SK-N-SH (cell line): ENCODE data around the gene ZNF366. TPM values are rescaled to one million over a fixed set of nuclear protein-coding genes. Genes with fewer than 3 reads are reported as not detected.

Experiments
- CTCF ChIA-PET: fragments of 300-600, 350-600 bp; formaldehyde crosslinking; extraction: SDS; loops from one replicate; lab custom pipeline; 2021; lab: Yijun Ruan, JAX
- POLR2A ChIA-PET: fragments of 350-600 bp; sonication (Branson Sonifier 250); formaldehyde crosslinking; extraction: SDS; loops from one replicate; lab custom pipeline; 2020; ENCODE audit warnings: antibody characterized with exemption, inconsistent platforms; lab: Yijun Ruan, JAX
- DNase-seq: peaks from one replicate; pipeline ENCODE4 v3.0.0; 2012
- H2AFZ ChIP-seq: fragments of 200-600 bp; sonication (generic); 2 replicates; pipeline ENCODE4 v1.8.1; 2016; ENCODE audit warnings: antibody characterized with exemption, mild to moderate bottlenecking, low read depth
- H3F3A ChIP-seq: fragments of 200-600 bp; sonication (generic); replicated peaks from 2 replicates; pipeline ENCODE3; 2016; ENCODE audit warnings: antibody characterized with exemption, mild to moderate bottlenecking; ENCODE audit not compliant: insufficient read depth
- H3K27ac ChIP-seq, 2 experiments: fragments of 200-500 bp in 1 of 2; fragments of 200-600 bp in 1 of 2; sonication (Bioruptor generic) in 1 of 2; sonication (generic), shearing (Covaris generic) in 1 of 2; 2 replicates each; pipeline versions ENCODE4 v1.5.1 to v1.6.1; 2014 to 2016; ENCODE audit warnings: low read depth in 2 of 2, inconsistent platforms in 1 of 2, low read length in 1 of 2, mild to moderate bottlenecking in 1 of 2, mixed read lengths in 1 of 2
- H3K27me3 ChIP-seq: fragments of 200-600 bp; sonication (generic), shearing (Covaris generic); 2 replicates; pipeline ENCODE4 v1.6.1; 2016; ENCODE audit warnings: mixed run types; ENCODE audit not compliant: insufficient read depth
- H3K36me3 ChIP-seq, 2 experiments: fragments of 200-500 bp in 1 of 2; fragments of 200-600 bp in 1 of 2; sonication (Bioruptor generic) in 1 of 2; sonication (generic) in 1 of 2; replicated peaks in 1 of 2; 2 replicates each; pipeline versions ENCODE3 to v1.5.1; 2014 to 2016; ENCODE audit warnings: low read length in 1 of 2, mild to moderate bottlenecking in 1 of 2; ENCODE audit not compliant: insufficient read depth in 2 of 2, control insufficient read depth in 1 of 2
- H3K4me1 ChIP-seq, 2 experiments: fragments of 200-500 bp in 1 of 2; fragments of 200-600 bp in 1 of 2; sonication (Bioruptor generic) in 1 of 2; sonication (generic), shearing (Covaris generic) in 1 of 2; 2 replicates each; pipeline versions ENCODE4 v1.5.1 to v1.6.1; 2014 to 2016; ENCODE audit warnings: low read depth in 1 of 2, low read length in 1 of 2, mixed run types in 1 of 2; ENCODE audit not compliant: insufficient read depth in 2 of 2, control insufficient read depth in 1 of 2
- H3K4me2 ChIP-seq: fragments of 200-600 bp; sonication (generic), shearing (Covaris generic); 2 replicates; pipeline ENCODE4 v1.6.1; 2017; ENCODE audit warnings: mixed run types
- H3K4me3 ChIP-seq, 2 experiments: fragments of 200-500 bp in 1 of 2; fragments of 200-600 bp in 1 of 2; sonication (Bioruptor generic) in 1 of 2; sonication (generic), shearing (Covaris generic) in 1 of 2; 2 replicates each; pipeline versions ENCODE4 v1.5.1 to v1.8.1; 2014 to 2016; ENCODE audit warnings: low read depth in 2 of 2, inconsistent platforms in 1 of 2, low read length in 1 of 2, mild to moderate bottlenecking in 1 of 2, mixed read lengths in 1 of 2, moderate library complexity in 1 of 2
- H3K79me2 ChIP-seq: fragments of 200-600 bp; sonication (generic); 2 replicates; pipeline ENCODE4 v1.8.1; 2017; ENCODE audit warnings: mild to moderate bottlenecking; ENCODE audit not compliant: insufficient read depth
- H3K9ac ChIP-seq: fragments of 200-600 bp; sonication (generic); 2 replicates; pipeline ENCODE4 v1.6.1; 2017; ENCODE audit warnings: mixed run types
- H3K9me2 ChIP-seq: fragments of 200-600 bp; sonication (generic); 2 replicates; pipeline ENCODE4 v1.6.1; 2017; ENCODE audit warnings: mixed run types
- H3K9me3 ChIP-seq: fragments of 200-600 bp; sonication (generic); 2 replicates; pipeline ENCODE4 v1.6.1; 2017; ENCODE audit warnings: mixed run types, mild to moderate bottlenecking, moderate library complexity
- H4K20me1 ChIP-seq: fragments of 200-600 bp; sonication (generic); 2 replicates; pipeline ENCODE4 v1.6.1; 2017; ENCODE audit warnings: mild to moderate bottlenecking, mixed run types; ENCODE audit not compliant: insufficient read depth
- EZH2phosphoT487 ChIP-seq: fragments of 200-600 bp; sonication (generic); IDR thresholded peaks from 2 replicates; pipeline ENCODE4 v1.6.1; 2017; ENCODE audit warnings: low read depth, mixed run types, mild to moderate bottlenecking, antibody characterized with exemption, moderate library complexity, borderline replicate concordance
- FOSL2 ChIP-seq: IDR thresholded peaks from 2 replicates; pipeline ENCODE4 v1.4.0; 2012; ENCODE audit warnings: low read depth, mild to moderate bottlenecking, moderate library complexity, borderline replicate concordance
- FOXJ3 ChIP-seq: sonication (generic); formaldehyde crosslinking; IDR thresholded peaks from 2 replicates; pipeline ENCODE4 v1.5.1; 2020; ENCODE audit warnings: mild to moderate bottlenecking, missing genetic modification reagents
- FOXM1 ChIP-seq: IDR thresholded peaks from 2 replicates; pipeline ENCODE4 v1.4.0; 2012; ENCODE audit warnings: low read depth, mild to moderate bottlenecking
- GABPA ChIP-seq: IDR thresholded peaks from 2 replicates; pipeline ENCODE4 v1.4.0; 2012; ENCODE audit warnings: low read depth, mild to moderate bottlenecking
- GATA2 ChIP-seq: sonication (generic); formaldehyde crosslinking; IDR thresholded peaks from 2 replicates; pipeline ENCODE4 v1.5.0; 2020; ENCODE audit warnings: mild to moderate bottlenecking, missing genetic modification reagents
- IRF3 ChIP-seq: fragments of 150-350 bp; IDR thresholded peaks from 2 replicates; pipeline ENCODE4 v1.6.1; 2016; ENCODE audit warnings: mild to moderate bottlenecking, low read depth, low read length
- JUND ChIP-seq: IDR thresholded peaks from 2 replicates; pipeline ENCODE4 v1.4.0; 2012
- MXI1 ChIP-seq: IDR thresholded peaks from 2 replicates; pipeline ENCODE4 v1.6.1; 2012; ENCODE audit warnings: mild to moderate bottlenecking, low read depth, low read length, improper control_type of control experiment
- NFIC ChIP-seq: IDR thresholded peaks from 2 replicates; pipeline ENCODE4 v1.4.0; 2012; ENCODE audit warnings: borderline replicate concordance
- NRF1 ChIP-seq: IDR thresholded peaks from 2 replicates; pipeline ENCODE4 v1.6.1; 2012; ENCODE audit warnings: low read depth, mild to moderate bottlenecking, low read length
- RAD21 ChIP-seq: IDR thresholded peaks from 2 replicates; pipeline ENCODE4 v1.6.1; 2012; ENCODE audit warnings: mild to moderate bottlenecking, low read length
- RCOR1 ChIP-seq: fragments of 150-350 bp; IDR thresholded peaks from 2 replicates; pipeline ENCODE4 v1.6.1; 2017; ENCODE audit warnings: antibody characterized with exemption, low read length
- SMC3 ChIP-seq: IDR thresholded peaks from 2 replicates; pipeline ENCODE4 v1.6.1; 2012; ENCODE audit warnings: low read depth, low read length, improper control_type of control experiment
- TCF12 ChIP-seq: IDR thresholded peaks from 2 replicates; pipeline ENCODE4 v1.4.0; 2012
- TEAD4 ChIP-seq: IDR thresholded peaks from 2 replicates; pipeline ENCODE4 v1.4.0; 2012; ENCODE audit warnings: mild to moderate bottlenecking, borderline replicate concordance; ENCODE audit not compliant: insufficient read depth
- USF2 ChIP-seq: fragments of 150-350 bp; IDR thresholded peaks from 2 replicates; pipeline ENCODE4 v1.6.1; 2017; ENCODE audit warnings: antibody characterized with exemption, low read length, low read depth, borderline replicate concordance
- WGBS: methylation state at CpG from one replicate; pipeline ENCODE4 v1.1.6; 2017; ENCODE audit warnings: low lambda C conversion rate; 5-methylcytosine and 5-hydroxymethylcytosine counted together
- polyA plus RNA-seq, 3 experiments: library from polyadenylated mRNA; depleted of rRNA; stranded (reverse); fragments of >200 nt; gene quantifications; 2 replicates each; pipeline ENCODE4 v1.2.3, GENCODE V29; 2012
- TF ChIP-seq, protein P1 (sequence below): fragments of 200-600 bp; sonication (generic); IDR thresholded peaks from 2 replicates; pipeline ENCODE4 v1.6.1; 2017; ENCODE audit warnings: antibody characterized with exemption, mild to moderate bottlenecking, moderate library complexity
- TF ChIP-seq, protein P2 (sequence below): IDR thresholded peaks from 2 replicates; pipeline ENCODE4 v1.4.0; 2012; ENCODE audit warnings: low read depth, borderline replicate concordance

ZNF366 gene
- polyA plus RNA-seq, 1 of the 3 experiments (the other 2 are of a cell fraction): not detected

- no peak for DNase-seq
- Histone ChIP-seq H3K9me3 (peaks cover 4% of the 10 kb centered on the region; the same call in 1 of the 2 replicates), H3K4me2 (no peak overlapping the region), H3K4me1 (no peaks in the 10 kb centered on the region; a peak in 1 of 4 replicates), H3K4me3 (no peak overlapping the region), H3K36me3 (no peaks in the 10 kb centered on the region), H4K20me1 (no peaks in the 10 kb centered on the region), H2AFZ (no peak overlapping the region), H3K27ac (no peak overlapping the region), H3K9me2 (no peaks in the 10 kb centered on the region), H3K27me3 (no peaks in the 10 kb centered on the region), H3F3A (no peaks in the 10 kb centered on the region), H3K79me2 (no peaks in the 10 kb centered on the region), H3K9ac (no peak overlapping the region)
- ChIA-PET POLR2A (no interaction called here), CTCF (interaction anchor here (0.7 to 2.1 kb wide), 3 partner anchors 22 to 808 kb away, joined by 3 to 7 read pairs (median 3); no protein-coding TSS in a partner anchor)
- TF ChIP-seq RAD21: peak; percentile 48
- TF ChIP-seq NFIC: no peak
- TF ChIP-seq, protein P1, sequence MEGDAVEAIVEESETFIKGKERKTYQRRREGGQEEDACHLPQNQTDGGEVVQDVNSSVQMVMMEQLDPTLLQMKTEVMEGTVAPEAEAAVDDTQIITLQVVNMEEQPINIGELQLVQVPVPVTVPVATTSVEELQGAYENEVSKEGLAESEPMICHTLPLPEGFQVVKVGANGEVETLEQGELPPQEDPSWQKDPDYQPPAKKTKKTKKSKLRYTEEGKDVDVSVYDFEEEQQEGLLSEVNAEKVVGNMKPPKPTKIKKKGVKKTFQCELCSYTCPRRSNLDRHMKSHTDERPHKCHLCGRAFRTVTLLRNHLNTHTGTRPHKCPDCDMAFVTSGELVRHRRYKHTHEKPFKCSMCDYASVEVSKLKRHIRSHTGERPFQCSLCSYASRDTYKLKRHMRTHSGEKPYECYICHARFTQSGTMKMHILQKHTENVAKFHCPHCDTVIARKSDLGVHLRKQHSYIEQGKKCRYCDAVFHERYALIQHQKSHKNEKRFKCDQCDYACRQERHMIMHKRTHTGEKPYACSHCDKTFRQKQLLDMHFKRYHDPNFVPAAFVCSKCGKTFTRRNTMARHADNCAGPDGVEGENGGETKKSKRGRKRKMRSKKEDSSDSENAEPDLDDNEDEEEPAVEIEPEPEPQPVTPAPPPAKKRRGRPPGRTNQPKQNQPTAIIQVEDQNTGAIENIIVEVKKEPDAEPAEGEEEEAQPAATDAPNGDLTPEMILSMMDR: peak; percentile 45
- no peak for TF ChIP-seq EZH2phosphoT487
- TF ChIP-seq TEAD4: no peak
- 66% methylated on average over 4 of the region's 4 CpGs for WGBS
These were observed 104.1 kb downstream of the ZNF366 start for GRCh38 chr5:72402959-72403628.

- 30% methylated on average over 2 of the region's 2 CpGs for WGBS
- Histone ChIP-seq H4K20me1 (no peaks in the 10 kb centered on the region), H3K9me2 (no peaks in the 10 kb centered on the region), H3K9ac (no peak overlapping the region), H3K36me3 (no peaks in the 10 kb centered on the region), H2AFZ (no peak overlapping the region), H3K4me3 (no peak overlapping the region), H3K79me2 (no peaks in the 10 kb centered on the region), H3K4me1 (no peaks in the 10 kb centered on the region), H3K27ac (no peak overlapping the region), H3F3A (no peaks in the 10 kb centered on the region), H3K27me3 (no peaks in the 10 kb centered on the region), H3K4me2 (no peak overlapping the region), H3K9me3 (peaks cover 4% of the 10 kb centered on the region; the same call in 1 of the 2 replicates)
- ChIA-PET POLR2A (no interaction called here), CTCF (interaction anchor here (2.1 kb wide), 1 partner anchor 209 kb away, joined by 7 read pairs; no protein-coding TSS in a partner anchor)
- no peak for DNase-seq
- no peak for TF ChIP-seq FOXM1
- no peak for TF ChIP-seq TEAD4
- TF ChIP-seq FOXJ3 (CRISPR knock-in tag): no peak
- no peak for TF ChIP-seq FOSL2
- TF ChIP-seq GABPA: no peak
- TF ChIP-seq RAD21: no peak
- TF ChIP-seq JUND: no peak
- TF ChIP-seq GATA2 (CRISPR knock-in tag): no peak
- no peak for TF ChIP-seq NRF1
- TF ChIP-seq, protein P2, sequence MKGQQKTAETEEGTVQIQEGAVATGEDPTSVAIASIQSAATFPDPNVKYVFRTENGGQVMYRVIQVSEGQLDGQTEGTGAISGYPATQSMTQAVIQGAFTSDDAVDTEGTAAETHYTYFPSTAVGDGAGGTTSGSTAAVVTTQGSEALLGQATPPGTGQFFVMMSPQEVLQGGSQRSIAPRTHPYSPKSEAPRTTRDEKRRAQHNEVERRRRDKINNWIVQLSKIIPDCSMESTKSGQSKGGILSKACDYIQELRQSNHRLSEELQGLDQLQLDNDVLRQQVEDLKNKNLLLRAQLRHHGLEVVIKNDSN: no peak
- TF ChIP-seq TCF12: no peak
- TF ChIP-seq RCOR1: no peak
- TF ChIP-seq IRF3: no peak
- TF ChIP-seq SMC3: no peak
- no peak for TF ChIP-seq USF2
- TF ChIP-seq MXI1: no peak
These were observed 104.8 kb downstream of the ZNF366 start for GRCh38 chr5:72402381-72402890.
